Esophagus squamous epithelium (tissue), 4 donors: Measurements from ENCODE around the gene RANBP3.

Source experiments
- CTCF ChIP-seq, 6 experiments: fragments of 450-650 bp in 4 of 6; fragments of 200-600 bp in 2 of 6; sonication (generic) in 2 of 6; IDR thresholded peaks; one replicate each; pipeline ENCODE4 v1.5.1; 2016 to 2019; ENCODE audit warnings: antibody characterized with exemption in 6 of 6, mild to moderate bottlenecking in 4 of 6, moderate library complexity in 4 of 6
- POLR2A ChIP-seq, 4 donors: fragments of 450-650 bp; IDR thresholded peaks; one replicate each; pipeline ENCODE4 v1.6.1; 2017; ENCODE audit warnings: antibody characterized with exemption in 4 of 4, mild to moderate bottlenecking in 4 of 4, moderate library complexity in 3 of 4

- TF ChIP-seq CTCF (IDR thresholded peaks at IDR 0.05) = no peak
- no peak for TF ChIP-seq POLR2A (IDR thresholded peaks at IDR 0.05)
These were observed 9.2 kb downstream of the RANBP3 start for GRCh38 chr19:5968431-5969373.
